ENCODE measurements around the gene FLNC. TPM values are rescaled to one million over a fixed set of nuclear protein-coding genes. Genes with fewer than 3 reads are reported as not detected.

Gene FLNC
- total and polyA plus RNA-seq, 11 donors: 399 to 3,687 (median 1,170) TPM

GRCh38 chr7:128827248-128827958, 2.8 kb upstream of the FLNC start:
- 43 to 67% (median 60%) methylated on average over 12 to 17 of the region's 17 CpGs for WGBS, 4 donors
- peak overlapping the region; percentile 70 to 100 (median 96) for H3K27ac ChIP-seq
- peaks cover 0 to 46% (median 25%) of the 10 kb centered on the region in 12 donors for H3K4me1 ChIP-seq
- H3K4me3 ChIP-seq: peak overlapping the region in 10 of 12 donors; percentile 7 to 47 (median 36)
- ATAC-seq: peak; percentile 68 to 75 (median 72)
- H3K9me3 ChIP-seq: no peaks in the 10 kb centered on the region
- intact Hi-C loops (cut with DNase I): loop anchor here in 4 of 10 donors (5.0 to 10.0 kb wide), 3 partner anchors 35 to 85 kb away; partner anchors contain the start of gene CCDC136 (in 4 of the 4)
- H3K36me3 ChIP-seq: no peaks in the 10 kb centered on the region
- H3K27me3 ChIP-seq: peaks cover 0 to 27% (median 0%) of the 10 kb centered on the region in 9 donors
- TF ChIP-seq POLR2A (IDR thresholded peaks at IDR 0.05) (no peak), CTCF (IDR thresholded peaks at IDR 0.05) (no peak)
- DNase-seq: peak in 4 of 5 donors; percentile 70 to 87 (median 78)

GRCh38 chr7:128827971-128828711, 2.1 kb upstream of the FLNC start:
- peak; percentile 50 to 74 (median 55) for ATAC-seq
- WGBS, 4 donors: 51 to 58% (median 54%) methylated on average over 10 of the region's 10 CpGs

GRCh38 chr7:128829391-128830166, 627 bp upstream of the FLNC start:
- H3K36me3 ChIP-seq: peaks cover 0 to 1% (median 0%) of the 10 kb centered on the region in 9 donors
- no peaks in the 10 kb centered on the region for H3K9me3 ChIP-seq
- H3K27me3 ChIP-seq: peaks cover 0 to 31% (median 0%) of the 10 kb centered on the region in 9 donors
- WGBS, 4 donors: 12 to 40% (median 18%) methylated on average over 10 to 13 of the region's 13 CpGs
- ATAC-seq: no peak
- peak overlapping the region in 11 of 12 donors; percentile 17 to 94 (median 80) for H3K4me3 ChIP-seq
- no peak for TF ChIP-seq POLR2A (IDR thresholded peaks at IDR 0.05)
- TF ChIP-seq CTCF (IDR thresholded peaks at IDR 0.05): no peak
- H3K27ac ChIP-seq: peak overlapping the region; percentile 82 to 100 (median 96)
- intact Hi-C loops (cut with DNase I): loop anchor here in 7 of 10 donors (2.0 to 10.0 kb wide), 7 partner anchors 37 to 92 kb away; partner anchors contain the start of genes CCDC136 (in 5 of the 7) and CALU (in 3 of the 7)
- DNase-seq: peak in 4 of 5 donors; percentile 59 to 71 (median 64)
- peaks cover 0 to 68% (median 41%) of the 10 kb centered on the region in 12 donors for H3K4me1 ChIP-seq

More at GRCh38 chr7:128827971-128828711, 2.1 kb upstream of the FLNC start:
- TF ChIP-seq POLR2A (IDR thresholded peaks at IDR 0.05) (peak in 1 of 2 donors; percentile 41), CTCF (IDR thresholded peaks at IDR 0.05) (no peak)
- intact Hi-C loops (cut with DNase I): loop anchor here in 4 of 10 donors (5.0 to 10.0 kb wide), 3 partner anchors 36 to 86 kb away; partner anchors contain the start of gene CCDC136 (in 4 of the 4)
- peak in 4 of 5 donors; percentile 80 to 91 (median 85) for DNase-seq
- H3K4me3 ChIP-seq: peak overlapping the region in 10 of 12 donors; percentile 7 to 47 (median 36)
- H3K27me3 ChIP-seq: peaks cover 0 to 31% (median 0%) of the 10 kb centered on the region in 9 donors
- H3K36me3 ChIP-seq: no peaks in the 10 kb centered on the region
- H3K4me1 ChIP-seq: peaks cover 0 to 54% (median 32%) of the 10 kb centered on the region in 12 donors
- no peaks in the 10 kb centered on the region for H3K9me3 ChIP-seq
- H3K27ac ChIP-seq: peak overlapping the region; percentile 77 to 100 (median 96)

Data from heart left ventricle (tissue), 16 donors.